Fibroblast of lung (primary cell): ENCODE results near the gene DOK6.

ENCODE experiments used
- CTCF ChIP-seq, 2 donors: IDR thresholded peaks in 1 of 2; conservative IDR thresholded peaks in 1 of 2; 1 replicate in 1 of 2; 2 replicates in 1 of 2; pipeline ENCODE4 v1.5.1; 2011 to 2012; ENCODE audit warnings: low read length in 2 of 2, control low read depth in 1 of 2, inconsistent platforms in 1 of 2, low read depth in 1 of 2, mild to moderate bottlenecking in 1 of 2
- EZH2 ChIP-seq: IDR thresholded peaks from 2 replicates; pipeline ENCODE4 v1.5.1; 2012; ENCODE audit warnings: low read length, control low read depth, mild to moderate bottlenecking; ENCODE audit errors: missing control alignments

- TF ChIP-seq CTCF (conservative IDR thresholded peaks at IDR 0.05 in 1 of 2, IDR thresholded peaks at IDR 0.05 in 1 of 2; ENCODE audit: low read depth in 1 of 2, low read length in 2 of 2) (no peak), EZH2 (no peak)
These were observed 43.5 kb downstream of the DOK6 start for GRCh38 chr18:69444221-69444620.
